ENCODE measurements around the gene RERE. TPM values are rescaled to one million over a fixed set of nuclear protein-coding genes. Genes with fewer than 3 reads are reported as not detected.

Gene RERE
- total RNA-seq, 1 experiment from 2014 or later: 161 TPM

DNA sequence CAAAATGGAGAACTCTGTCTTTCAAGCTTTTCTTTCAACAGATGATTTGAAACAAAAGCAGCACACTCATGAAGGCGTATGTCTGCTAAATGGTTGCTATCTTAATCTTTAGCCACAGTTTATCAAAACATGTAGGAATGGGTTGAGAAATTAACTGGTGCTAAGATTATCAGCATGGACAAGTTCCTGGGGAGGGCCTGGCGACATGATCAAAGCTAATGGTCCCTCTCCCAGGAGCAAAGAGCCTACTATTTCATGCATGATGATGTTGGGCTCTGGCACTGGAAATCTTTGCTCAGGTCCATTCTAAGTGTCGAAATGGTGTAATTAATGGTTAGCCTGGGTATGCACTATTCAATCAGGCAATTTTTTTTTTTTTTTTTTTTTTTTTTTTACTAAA lies 407.8 kb downstream of the RERE start (continued):
- TF ChIP-seq, protein P1, sequence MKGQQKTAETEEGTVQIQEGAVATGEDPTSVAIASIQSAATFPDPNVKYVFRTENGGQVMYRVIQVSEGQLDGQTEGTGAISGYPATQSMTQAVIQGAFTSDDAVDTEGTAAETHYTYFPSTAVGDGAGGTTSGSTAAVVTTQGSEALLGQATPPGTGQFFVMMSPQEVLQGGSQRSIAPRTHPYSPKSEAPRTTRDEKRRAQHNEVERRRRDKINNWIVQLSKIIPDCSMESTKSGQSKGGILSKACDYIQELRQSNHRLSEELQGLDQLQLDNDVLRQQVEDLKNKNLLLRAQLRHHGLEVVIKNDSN (CRISPR knock-in tag; IDR thresholded peaks at IDR 0.05): no peak
- TF ChIP-seq SMAD3 (CRISPR knock-in tag; IDR thresholded peaks at IDR 0.05; ENCODE audit: borderline replicate concordance) (no peak), CREB1 (CRISPR knock-in tag; IDR thresholded peaks at IDR 0.05) (no peak)
- TF ChIP-seq, protein P2, sequence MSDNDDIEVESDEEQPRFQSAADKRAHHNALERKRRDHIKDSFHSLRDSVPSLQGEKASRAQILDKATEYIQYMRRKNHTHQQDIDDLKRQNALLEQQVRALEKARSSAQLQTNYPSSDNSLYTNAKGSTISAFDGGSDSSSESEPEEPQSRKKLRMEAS (CRISPR knock-in tag; IDR thresholded peaks at IDR 0.05): no peak

- POLR2A ChIA-PET: interaction anchor here (0.7 kb wide), 1 partner anchor 419 kb away, joined by 5 read pairs; no protein-coding TSS in a partner anchor
- no peaks in the 10 kb centered on the region for H3K27me3 Mint-ChIP-seq (ENCODE audit: low read depth)
- no peak for DNase-seq (ENCODE audit: low spot score)
- H3K4me3 Mint-ChIP-seq: no peak overlapping the region
- TF ChIP-seq, protein P3, sequence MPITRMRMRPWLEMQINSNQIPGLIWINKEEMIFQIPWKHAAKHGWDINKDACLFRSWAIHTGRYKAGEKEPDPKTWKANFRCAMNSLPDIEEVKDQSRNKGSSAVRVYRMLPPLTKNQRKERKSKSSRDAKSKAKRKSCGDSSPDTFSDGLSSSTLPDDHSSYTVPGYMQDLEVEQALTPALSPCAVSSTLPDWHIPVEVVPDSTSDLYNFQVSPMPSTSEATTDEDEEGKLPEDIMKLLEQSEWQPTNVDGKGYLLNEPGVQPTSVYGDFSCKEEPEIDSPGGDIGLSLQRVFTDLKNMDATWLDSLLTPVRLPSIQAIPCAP (CRISPR knock-in tag; IDR thresholded peaks at IDR 0.05): no peak
- TF ChIP-seq, protein P4, sequence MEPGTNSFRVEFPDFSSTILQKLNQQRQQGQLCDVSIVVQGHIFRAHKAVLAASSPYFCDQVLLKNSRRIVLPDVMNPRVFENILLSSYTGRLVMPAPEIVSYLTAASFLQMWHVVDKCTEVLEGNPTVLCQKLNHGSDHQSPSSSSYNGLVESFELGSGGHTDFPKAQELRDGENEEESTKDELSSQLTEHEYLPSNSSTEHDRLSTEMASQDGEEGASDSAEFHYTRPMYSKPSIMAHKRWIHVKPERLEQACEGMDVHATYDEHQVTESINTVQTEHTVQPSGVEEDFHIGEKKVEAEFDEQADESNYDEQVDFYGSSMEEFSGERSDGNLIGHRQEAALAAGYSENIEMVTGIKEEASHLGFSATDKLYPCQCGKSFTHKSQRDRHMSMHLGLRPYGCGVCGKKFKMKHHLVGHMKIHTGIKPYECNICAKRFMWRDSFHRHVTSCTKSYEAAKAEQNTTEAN (CRISPR knock-in tag; IDR thresholded peaks at IDR 0.05): no peak
- TF ChIP-seq, protein P5, sequence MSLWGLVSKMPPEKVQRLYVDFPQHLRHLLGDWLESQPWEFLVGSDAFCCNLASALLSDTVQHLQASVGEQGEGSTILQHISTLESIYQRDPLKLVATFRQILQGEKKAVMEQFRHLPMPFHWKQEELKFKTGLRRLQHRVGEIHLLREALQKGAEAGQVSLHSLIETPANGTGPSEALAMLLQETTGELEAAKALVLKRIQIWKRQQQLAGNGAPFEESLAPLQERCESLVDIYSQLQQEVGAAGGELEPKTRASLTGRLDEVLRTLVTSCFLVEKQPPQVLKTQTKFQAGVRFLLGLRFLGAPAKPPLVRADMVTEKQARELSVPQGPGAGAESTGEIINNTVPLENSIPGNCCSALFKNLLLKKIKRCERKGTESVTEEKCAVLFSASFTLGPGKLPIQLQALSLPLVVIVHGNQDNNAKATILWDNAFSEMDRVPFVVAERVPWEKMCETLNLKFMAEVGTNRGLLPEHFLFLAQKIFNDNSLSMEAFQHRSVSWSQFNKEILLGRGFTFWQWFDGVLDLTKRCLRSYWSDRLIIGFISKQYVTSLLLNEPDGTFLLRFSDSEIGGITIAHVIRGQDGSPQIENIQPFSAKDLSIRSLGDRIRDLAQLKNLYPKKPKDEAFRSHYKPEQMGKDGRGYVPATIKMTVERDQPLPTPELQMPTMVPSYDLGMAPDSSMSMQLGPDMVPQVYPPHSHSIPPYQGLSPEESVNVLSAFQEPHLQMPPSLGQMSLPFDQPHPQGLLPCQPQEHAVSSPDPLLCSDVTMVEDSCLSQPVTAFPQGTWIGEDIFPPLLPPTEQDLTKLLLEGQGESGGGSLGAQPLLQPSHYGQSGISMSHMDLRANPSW (CRISPR knock-in tag; conservative IDR thresholded peaks at IDR 0.05; ENCODE audit: low read depth): no peak
- TF ChIP-seq ZNF396 (CRISPR knock-in tag; IDR thresholded peaks at IDR 0.05; ENCODE audit: borderline replicate concordance) (no peak), GTF2I (CRISPR knock-in tag; conservative IDR thresholded peaks at IDR 0.05) (no peak), PREB (CRISPR knock-in tag; IDR thresholded peaks at IDR 0.05; ENCODE audit: borderline replicate concordance) (no peak), ARID4B (CRISPR knock-in tag; IDR thresholded peaks at IDR 0.05; ENCODE audit: borderline replicate concordance) (no peak), MLX (CRISPR knock-in tag; IDR thresholded peaks at IDR 0.05) (no peak)
- peak overlapping the region; percentile 85 for H3K27ac Mint-ChIP-seq
- CTCF ChIA-PET: interaction anchor here (0.6 to 3.3 kb wide), 24 partner anchors 9 to 596 kb away, joined by 3 to 24 read pairs (median 4); no protein-coding TSS in a partner anchor
- H3K36me3 Mint-ChIP-seq: peaks cover 12% of the 10 kb centered on the region
- no peaks in the 10 kb centered on the region; the same call in 1 of the 2 replicates for H3K9me3 Mint-ChIP-seq
- H3K4me1 Mint-ChIP-seq: peaks cover 70% of the 10 kb centered on the region
- peak; percentile 70 for ATAC-seq
Observed at GRCh38 chr1:8409106-8409505, 408.3 kb downstream of the RERE start.

Measured in WTC11 (cell line).